Stomach (tissue), 4 donors: ENCODE measurements around the gene FBN2.

ENCODE experiments used
- CTCF ChIP-seq, 7 experiments: fragments of 450-650 bp in 4 of 7; fragments of 200-600 bp in 3 of 7; sonication (generic) in 3 of 7; IDR thresholded peaks; one replicate each; pipeline ENCODE4 v1.5.1; 2016 to 2019; ENCODE audit warnings: antibody characterized with exemption in 7 of 7, control low read depth in 2 of 7, mild to moderate bottlenecking in 1 of 7
- POLR2A ChIP-seq, 4 donors: fragments of 450-650 bp; IDR thresholded peaks; one replicate each; pipeline ENCODE4 v1.6.1; 2016; ENCODE audit warnings: antibody characterized with exemption in 4 of 4, control low read depth in 2 of 4, mild to moderate bottlenecking in 1 of 4, moderate library complexity in 1 of 4

GRCh38 chr5:128538000-128538249 lies at the start of gene FBN2:
- TF ChIP-seq CTCF (IDR thresholded peaks at IDR 0.05) (no peak), POLR2A (IDR thresholded peaks at IDR 0.05) (no peak)
